ENCODE measurements around the gene ZNF621. TPM values are rescaled to one million over a fixed set of nuclear protein-coding genes. Genes with fewer than 3 reads are reported as not detected.

The ZNF621 gene
- total RNA-seq, 1 donor = 21.4 TPM

GRCh38 chr3:40499952-40500351 is 24.8 kb upstream of the ZNF621 start:
- no peak overlapping the region for H3K27ac ChIP-seq (ENCODE audit: low read depth, low read length)
- H3K9me3 ChIP-seq (ENCODE audit: low read depth, low read length) = no peaks in the 10 kb centered on the region
- H3K79me2 ChIP-seq (ENCODE audit: insufficient read depth, low read length) = no peaks in the 10 kb centered on the region
- H4K20me1 ChIP-seq (ENCODE audit: insufficient read depth, low read length) = no peaks in the 10 kb centered on the region
- H2AFZ ChIP-seq (ENCODE audit: low read length) = no peak overlapping the region
- no peak for TF ChIP-seq CTCF (IDR thresholded peaks at IDR 0.05; ENCODE audit: extremely low read depth, low read depth, low read length)
- H3K4me3 ChIP-seq (ENCODE audit: insufficient read depth, low read length) = no peak overlapping the region
- no peak overlapping the region for H3K4me2 ChIP-seq (ENCODE audit: insufficient read depth, low read length)
- H3K27me3 ChIP-seq (ENCODE audit: insufficient read depth, low read length) = no peaks in the 10 kb centered on the region
- DNase-seq (ENCODE audit: insufficient read length, low spot score, missing footprints) = no peak
- peaks cover 9% of the 10 kb centered on the region for H3K4me1 ChIP-seq (ENCODE audit: insufficient read depth, low read length)
- H3K36me3 ChIP-seq (ENCODE audit: insufficient read depth, low read length) = no peaks in the 10 kb centered on the region

DNA sequence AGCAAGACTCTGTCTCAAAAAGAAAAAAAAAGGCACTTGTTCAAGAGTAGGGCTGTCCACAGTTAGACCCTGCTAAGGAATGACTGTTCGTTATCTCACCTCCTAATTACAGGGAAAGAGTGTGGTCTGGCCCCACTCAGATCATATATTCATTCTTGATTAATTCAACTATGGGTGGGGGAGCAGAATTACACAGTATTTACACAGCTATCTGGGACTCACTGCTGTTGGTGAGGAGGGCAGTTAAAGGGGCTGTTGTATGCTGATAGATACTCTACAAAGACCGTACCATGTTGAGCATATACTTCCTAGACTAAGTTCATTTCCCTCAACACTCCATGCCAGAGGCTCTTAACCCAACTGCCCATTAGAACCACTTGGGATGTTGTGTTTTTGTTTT is 22.7 kb upstream of the ZNF621 start:
- H3K36me3 ChIP-seq (ENCODE audit: insufficient read depth, low read length) = no peaks in the 10 kb centered on the region
- no peaks in the 10 kb centered on the region for H3K79me2 ChIP-seq (ENCODE audit: insufficient read depth, low read length)
- no peak for DNase-seq (ENCODE audit: insufficient read length, low spot score, missing footprints)
- H3K27me3 ChIP-seq (ENCODE audit: insufficient read depth, low read length) = no peaks in the 10 kb centered on the region
- H2AFZ ChIP-seq (ENCODE audit: low read length) = no peak overlapping the region
- peaks cover 21% of the 10 kb centered on the region for H3K4me1 ChIP-seq (ENCODE audit: insufficient read depth, low read length)
- no peaks in the 10 kb centered on the region for H4K20me1 ChIP-seq (ENCODE audit: insufficient read depth, low read length)
- H3K4me2 ChIP-seq (ENCODE audit: insufficient read depth, low read length) = no peak overlapping the region
- H3K9me3 ChIP-seq (ENCODE audit: low read depth, low read length) = no peaks in the 10 kb centered on the region
- no peak overlapping the region for H3K27ac ChIP-seq (ENCODE audit: low read depth, low read length)
- no peak overlapping the region for H3K4me3 ChIP-seq (ENCODE audit: insufficient read depth, low read length)
- no peak for TF ChIP-seq CTCF (IDR thresholded peaks at IDR 0.05; ENCODE audit: extremely low read depth, low read depth, low read length)

GRCh38 chr3:40504636-40505430 is 19.9 kb upstream of the ZNF621 start:
- no peak for TF ChIP-seq CTCF (IDR thresholded peaks at IDR 0.05; ENCODE audit: extremely low read depth, low read depth, low read length)
- Histone ChIP-seq H3K79me2 (ENCODE audit: insufficient read depth, low read length) (no peaks in the 10 kb centered on the region), H3K27me3 (ENCODE audit: insufficient read depth, low read length) (no peaks in the 10 kb centered on the region), H3K4me1 (ENCODE audit: insufficient read depth, low read length) (peaks cover 21% of the 10 kb centered on the region), H2AFZ (ENCODE audit: low read length) (no peak overlapping the region), H3K4me2 (ENCODE audit: insufficient read depth, low read length) (peak overlapping the region; percentile 70), H3K36me3 (ENCODE audit: insufficient read depth, low read length) (no peaks in the 10 kb centered on the region), H3K27ac (ENCODE audit: low read depth, low read length) (peak overlapping the region; percentile 86), H3K4me3 (ENCODE audit: insufficient read depth, low read length) (no peak overlapping the region), H3K9me3 (ENCODE audit: low read depth, low read length) (no peaks in the 10 kb centered on the region), H4K20me1 (ENCODE audit: insufficient read depth, low read length) (no peaks in the 10 kb centered on the region)
- DNase-seq (ENCODE audit: insufficient read length, low spot score, missing footprints) = peak; percentile 91

GRCh38 chr3:40505599-40506462 is 18.9 kb upstream of the ZNF621 start, which contains the start of gene ZNF620:
Gene ZNF620, plus strand, starts transcription at chr3:40506039. Its CDS starts 314 bp downstream, at chr3:40506353.
- Histone ChIP-seq H2AFZ (ENCODE audit: low read length) (peak within 1 kb of the TSS; percentile 91), H4K20me1 (ENCODE audit: insufficient read depth, low read length) (no peaks in the 10 kb centered on the region), H3K36me3 (ENCODE audit: insufficient read depth, low read length) (no peaks in the 10 kb centered on the region), H3K4me3 (ENCODE audit: insufficient read depth, low read length) (peak within 1 kb of the TSS; percentile 78), H3K4me2 (ENCODE audit: insufficient read depth, low read length) (peak within 1 kb of the TSS; percentile 70), H3K27ac (ENCODE audit: low read depth, low read length) (peak within 1 kb of the TSS; percentile 86), H3K9me3 (ENCODE audit: low read depth, low read length) (no peaks in the 10 kb centered on the region), H3K79me2 (ENCODE audit: insufficient read depth, low read length) (no peaks in the 10 kb centered on the region), H3K27me3 (ENCODE audit: insufficient read depth, low read length) (no peaks in the 10 kb centered on the region), H3K4me1 (ENCODE audit: insufficient read depth, low read length) (peaks cover 21% of the 10 kb centered on the region)
- peak; percentile 15 for TF ChIP-seq CTCF (IDR thresholded peaks at IDR 0.05; ENCODE audit: extremely low read depth, low read depth, low read length)
- DNase-seq (ENCODE audit: insufficient read length, low spot score, missing footprints) = no peak
